ENCODE data around the gene CHRND. TPM values are rescaled to one million over a fixed set of nuclear protein-coding genes. Genes with fewer than 3 reads are reported as not detected.

The CHRND gene
- total RNA-seq, 1 experiment from 2014 or later: not detected

DNA sequence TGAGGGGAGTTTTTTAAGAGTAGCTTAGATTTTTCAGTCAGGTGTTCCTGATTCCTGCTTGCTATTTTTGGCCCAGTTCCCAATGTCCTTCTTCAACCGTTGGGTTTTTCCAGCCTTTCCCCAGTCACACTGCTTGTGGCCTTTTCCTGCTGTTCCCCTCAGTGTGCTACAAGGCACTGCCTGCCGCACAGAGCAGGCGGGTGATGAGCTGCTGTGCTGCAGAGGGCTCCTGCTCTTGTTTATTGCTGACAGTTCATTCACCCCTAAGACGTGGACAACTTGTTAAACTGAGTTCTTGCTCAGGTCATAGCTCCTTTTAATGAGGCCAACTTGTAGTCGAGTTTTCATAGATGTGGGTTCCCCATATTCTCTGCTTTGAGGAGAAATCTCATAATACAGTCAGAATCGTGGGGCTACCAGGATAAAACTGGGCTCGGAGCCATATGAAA lies 45.1 kb downstream of the CHRND start:
- no peaks in the 10 kb centered on the region for H4K20me1 ChIP-seq (ENCODE audit: insufficient read depth, low read depth, low read length)
- no peak overlapping the region for H3K4me3 ChIP-seq (ENCODE audit: low read length)
- peaks cover 5% of the 10 kb centered on the region for H3K4me1 ChIP-seq (ENCODE audit: low read length)
- no peaks in the 10 kb centered on the region for H3K79me2 ChIP-seq (ENCODE audit: low read length)
- no peak overlapping the region for H3K4me2 ChIP-seq (ENCODE audit: low read depth, low read length, poor library complexity, severe bottlenecking)
- peaks cover 40% of the 10 kb centered on the region; the same call in 1 of the 2 replicates for H3K36me3 ChIP-seq (ENCODE audit: insufficient read depth, low read length)
- no peak for DNase-seq
- no peak overlapping the region for H2AFZ ChIP-seq (ENCODE audit: low read length)
- no peaks in the 10 kb centered on the region for H3K9me2 ChIP-seq (replicated peaks; ENCODE audit: insufficient read depth, low read length)
- no peak overlapping the region for H3K27ac ChIP-seq (ENCODE audit: low read length)
- no peaks in the 10 kb centered on the region for H3K27me3 ChIP-seq (ENCODE audit: low read length)
- no peaks in the 10 kb centered on the region for H3K9me3 ChIP-seq (ENCODE audit: low read length)
- no peak overlapping the region for H3K9ac ChIP-seq (ENCODE audit: low read length)

DNA sequence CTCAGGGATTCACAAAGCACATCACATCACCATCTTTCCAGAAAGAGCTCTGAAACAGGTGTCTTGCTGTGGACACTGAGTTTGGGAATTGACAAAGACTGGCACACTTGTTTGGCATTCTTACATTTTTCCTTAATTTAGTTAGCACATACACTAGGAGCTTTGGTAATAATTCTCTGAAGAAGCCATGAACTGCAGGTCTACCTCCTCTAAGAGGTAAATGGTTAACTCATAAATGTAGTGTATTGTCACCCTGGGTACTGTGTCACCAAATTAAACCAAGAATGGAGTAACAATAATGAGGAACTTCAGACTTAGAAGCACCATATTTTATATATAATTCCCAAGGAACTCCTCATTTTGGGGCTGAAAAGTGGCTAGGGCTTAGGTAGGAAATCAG lies 47.1 kb downstream of the CHRND start:
- no peaks in the 10 kb centered on the region for H3K9me2 ChIP-seq (replicated peaks; ENCODE audit: insufficient read depth, low read length)
- no peaks in the 10 kb centered on the region for H4K20me1 ChIP-seq (ENCODE audit: insufficient read depth, low read depth, low read length)
- no peak overlapping the region for H2AFZ ChIP-seq (ENCODE audit: low read length)
- no peaks in the 10 kb centered on the region for H3K27me3 ChIP-seq (ENCODE audit: low read length)
- no peak for DNase-seq
- no peak overlapping the region for H3K4me3 ChIP-seq (ENCODE audit: low read length)
- H3K4me1 ChIP-seq (ENCODE audit: low read length): peaks cover 5% of the 10 kb centered on the region
- H3K36me3 ChIP-seq (ENCODE audit: insufficient read depth, low read length): peaks cover 23% of the 10 kb centered on the region; the same call in 1 of the 2 replicates
- no peaks in the 10 kb centered on the region for H3K79me2 ChIP-seq (ENCODE audit: low read length)
- no peak overlapping the region for H3K4me2 ChIP-seq (ENCODE audit: low read depth, low read length, poor library complexity, severe bottlenecking)
- H3K9ac ChIP-seq (ENCODE audit: low read length): no peak overlapping the region
- no peak overlapping the region for H3K27ac ChIP-seq (ENCODE audit: low read length)
- H3K9me3 ChIP-seq (ENCODE audit: low read length): no peaks in the 10 kb centered on the region

DNA sequence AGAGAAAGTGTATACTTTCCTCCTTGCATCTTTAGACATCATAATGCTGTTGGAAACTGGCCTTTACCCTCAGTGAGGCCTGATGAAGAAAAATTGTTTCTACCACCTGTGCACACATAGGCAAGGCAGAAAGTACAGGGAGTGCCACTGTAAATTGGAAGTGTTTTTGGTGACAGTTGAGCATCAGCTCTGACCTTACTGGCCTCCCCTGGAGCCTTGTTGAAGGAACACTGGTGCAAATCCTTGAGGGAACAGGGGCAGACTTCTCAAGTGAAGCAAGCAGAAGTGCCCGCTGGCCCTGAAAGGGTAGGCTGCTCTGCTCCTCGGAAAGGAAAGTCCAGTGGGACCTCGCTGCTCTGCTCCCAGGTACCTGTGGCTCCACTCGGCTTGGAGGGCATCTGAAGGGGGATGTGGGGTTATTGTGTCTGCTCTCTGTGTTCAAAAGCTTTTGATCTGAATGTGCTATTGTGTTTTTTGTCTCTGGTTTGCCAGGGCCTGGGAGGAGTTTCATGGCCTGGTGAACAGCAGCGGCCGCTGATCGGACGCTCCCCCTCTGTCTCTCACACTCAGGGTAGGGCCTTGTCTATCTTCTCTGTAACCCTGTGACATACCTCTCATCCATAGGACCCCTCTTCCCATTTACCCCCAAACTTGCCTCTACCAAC lies 47.9 kb downstream of the CHRND start:
- DNase-seq: no peak
- Histone ChIP-seq H3K4me3 (ENCODE audit: low read length) (no peak overlapping the region), H3K79me2 (ENCODE audit: low read length) (no peaks in the 10 kb centered on the region), H3K36me3 (ENCODE audit: insufficient read depth, low read length) (peaks cover 17% of the 10 kb centered on the region; the same call in 1 of the 2 replicates), H3K4me1 (ENCODE audit: low read length) (peaks cover 5% of the 10 kb centered on the region), H3K9me3 (ENCODE audit: low read length) (no peaks in the 10 kb centered on the region), H3K4me2 (ENCODE audit: low read depth, low read length, poor library complexity, severe bottlenecking) (no peak overlapping the region), H4K20me1 (ENCODE audit: insufficient read depth, low read depth, low read length) (no peaks in the 10 kb centered on the region), H3K9me2 (replicated peaks; ENCODE audit: insufficient read depth, low read length) (no peaks in the 10 kb centered on the region), H2AFZ (ENCODE audit: low read length) (no peak overlapping the region), H3K27me3 (ENCODE audit: low read length) (no peaks in the 10 kb centered on the region), H3K27ac (ENCODE audit: low read length) (no peak overlapping the region), H3K9ac (ENCODE audit: low read length) (no peak overlapping the region)

DNA sequence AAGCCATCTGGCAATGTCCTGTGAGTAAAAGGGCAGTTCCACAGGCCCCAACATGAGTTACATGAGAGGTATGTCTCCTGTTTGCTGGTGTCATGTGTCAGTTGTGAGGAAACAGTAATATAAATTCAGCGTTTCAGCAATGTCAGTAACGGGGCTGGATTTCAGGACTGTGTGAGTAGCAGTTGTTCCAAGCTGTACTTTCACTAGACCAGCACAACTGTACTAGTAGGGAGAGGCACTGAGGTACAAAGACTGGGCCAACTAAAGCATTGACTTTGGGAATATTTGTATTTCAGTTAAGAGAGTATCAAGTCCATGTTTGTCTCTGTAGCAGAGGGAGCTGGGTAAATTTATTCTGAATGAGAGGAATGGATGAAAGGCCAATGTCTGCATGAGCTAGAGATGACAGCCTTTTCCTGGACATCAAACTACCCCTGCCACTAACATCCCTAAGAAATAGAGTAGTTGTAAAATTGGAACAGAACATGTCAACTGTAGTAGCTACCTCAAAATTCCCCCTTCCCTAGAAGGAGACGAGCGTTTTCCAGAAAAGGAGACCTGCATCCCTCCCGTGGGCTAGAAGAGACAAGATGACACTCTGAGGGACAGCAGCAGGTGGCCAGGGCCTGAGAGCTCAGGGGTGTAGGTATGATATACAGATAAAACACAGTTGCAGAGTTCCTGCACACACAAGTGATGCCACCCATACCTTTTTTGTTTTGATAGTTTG lies 48.9 kb downstream of the CHRND start:
- H3K4me1 ChIP-seq (ENCODE audit: low read length): peaks cover 5% of the 10 kb centered on the region
- no peak overlapping the region for H3K27ac ChIP-seq (ENCODE audit: low read length)
- H2AFZ ChIP-seq (ENCODE audit: low read length): no peak overlapping the region
- no peaks in the 10 kb centered on the region for H3K9me2 ChIP-seq (replicated peaks; ENCODE audit: insufficient read depth, low read length)
- no peak for DNase-seq
- no peaks in the 10 kb centered on the region for H3K9me3 ChIP-seq (ENCODE audit: low read length)
- H3K36me3 ChIP-seq (ENCODE audit: insufficient read depth, low read length): peaks cover 14% of the 10 kb centered on the region; the same call in 1 of the 2 replicates
- H3K4me3 ChIP-seq (ENCODE audit: low read length): no peak overlapping the region
- no peaks in the 10 kb centered on the region for H3K79me2 ChIP-seq (ENCODE audit: low read length)
- H3K9ac ChIP-seq (ENCODE audit: low read length): no peak overlapping the region
- H3K4me2 ChIP-seq (ENCODE audit: low read depth, low read length, poor library complexity, severe bottlenecking): no peak overlapping the region
- no peaks in the 10 kb centered on the region for H4K20me1 ChIP-seq (ENCODE audit: insufficient read depth, low read depth, low read length)
- no peaks in the 10 kb centered on the region for H3K27me3 ChIP-seq (ENCODE audit: low read length)

GRCh38 chr2:232575404-232575746 lies 49.4 kb downstream of the CHRND start:
- no peaks in the 10 kb centered on the region for H3K79me2 ChIP-seq (ENCODE audit: low read length)
- no peaks in the 10 kb centered on the region for H3K27me3 ChIP-seq (ENCODE audit: low read length)
- no peak overlapping the region for H2AFZ ChIP-seq (ENCODE audit: low read length)
- no peak overlapping the region for H3K27ac ChIP-seq (ENCODE audit: low read length)
- no peaks in the 10 kb centered on the region for H3K9me2 ChIP-seq (replicated peaks; ENCODE audit: insufficient read depth, low read length)
- H3K36me3 ChIP-seq (ENCODE audit: insufficient read depth, low read length): peaks cover 11% of the 10 kb centered on the region; the same call in 1 of the 2 replicates
- H3K9me3 ChIP-seq (ENCODE audit: low read length): no peaks in the 10 kb centered on the region
- peaks cover 5% of the 10 kb centered on the region for H3K4me1 ChIP-seq (ENCODE audit: low read length)
- no peaks in the 10 kb centered on the region for H4K20me1 ChIP-seq (ENCODE audit: insufficient read depth, low read depth, low read length)
- no peak for DNase-seq
- no peak overlapping the region for H3K9ac ChIP-seq (ENCODE audit: low read length)
- H3K4me3 ChIP-seq (ENCODE audit: low read length): no peak overlapping the region
- no peak overlapping the region for H3K4me2 ChIP-seq (ENCODE audit: low read depth, low read length, poor library complexity, severe bottlenecking)

GRCh38 chr2:232576995-232577394 lies 51.0 kb downstream of the CHRND start:
- H3K27me3 ChIP-seq (ENCODE audit: low read length): no peaks in the 10 kb centered on the region
- H3K9me3 ChIP-seq (ENCODE audit: low read length): no peaks in the 10 kb centered on the region
- H3K4me2 ChIP-seq (ENCODE audit: low read depth, low read length, poor library complexity, severe bottlenecking): no peak overlapping the region
- H3K4me3 ChIP-seq (ENCODE audit: low read length): no peak overlapping the region
- no peaks in the 10 kb centered on the region for H3K9me2 ChIP-seq (replicated peaks; ENCODE audit: insufficient read depth, low read length)
- H2AFZ ChIP-seq (ENCODE audit: low read length): no peak overlapping the region
- no peak overlapping the region for H3K27ac ChIP-seq (ENCODE audit: low read length)
- no peaks in the 10 kb centered on the region for H4K20me1 ChIP-seq (ENCODE audit: insufficient read depth, low read depth, low read length)
- no peak for DNase-seq
- H3K9ac ChIP-seq (ENCODE audit: low read length): no peak overlapping the region
- H3K79me2 ChIP-seq (ENCODE audit: low read length): no peaks in the 10 kb centered on the region
- peaks cover 16% of the 10 kb centered on the region for H3K4me1 ChIP-seq (ENCODE audit: low read length)
- peaks cover 14% of the 10 kb centered on the region; the same call in 1 of the 2 replicates for H3K36me3 ChIP-seq (ENCODE audit: insufficient read depth, low read length)

- Histone ChIP-seq H3K9me3 (ENCODE audit: low read length) (no peaks in the 10 kb centered on the region), H3K9ac (ENCODE audit: low read length) (no peak overlapping the region), H3K9me2 (replicated peaks; ENCODE audit: insufficient read depth, low read length) (no peaks in the 10 kb centered on the region), H3K4me1 (ENCODE audit: low read length) (peaks cover 19% of the 10 kb centered on the region), H3K27me3 (ENCODE audit: low read length) (no peaks in the 10 kb centered on the region), H3K4me2 (ENCODE audit: low read depth, low read length, poor library complexity, severe bottlenecking) (no peak overlapping the region), H4K20me1 (ENCODE audit: insufficient read depth, low read depth, low read length) (no peaks in the 10 kb centered on the region), H3K79me2 (ENCODE audit: low read length) (no peaks in the 10 kb centered on the region), H3K27ac (ENCODE audit: low read length) (no peak overlapping the region), H3K4me3 (ENCODE audit: low read length) (no peak overlapping the region), H3K36me3 (ENCODE audit: insufficient read depth, low read length) (peaks cover 14% of the 10 kb centered on the region; the same call in 1 of the 2 replicates), H2AFZ (ENCODE audit: low read length) (no peak overlapping the region)
- DNase-seq: no peak
Observed at GRCh38 chr2:232577841-232578240, 51.9 kb downstream of the CHRND start.

DNA sequence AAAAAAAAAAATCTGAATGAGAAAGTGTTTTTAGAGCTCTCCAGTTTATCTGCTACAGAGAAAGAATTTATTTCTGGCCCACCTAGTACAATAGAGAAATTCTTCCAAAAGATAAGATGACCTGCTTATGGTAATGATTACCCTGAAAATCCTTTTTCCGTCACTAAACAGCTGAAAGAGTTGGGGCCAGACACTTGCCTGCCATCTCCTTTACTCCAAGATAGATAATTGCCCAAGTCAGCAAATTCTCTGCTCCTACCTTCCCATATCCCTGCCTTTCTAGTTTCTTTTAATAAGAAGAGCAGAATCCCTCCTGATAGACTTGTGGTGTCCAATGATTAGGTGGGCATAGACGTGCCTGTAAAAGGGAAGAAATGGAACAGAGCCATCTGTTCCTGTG lies 52.7 kb downstream of the CHRND start:
- Histone ChIP-seq H3K79me2 (ENCODE audit: low read length) (no peaks in the 10 kb centered on the region), H3K4me2 (ENCODE audit: low read depth, low read length, poor library complexity, severe bottlenecking) (no peak overlapping the region), H3K36me3 (ENCODE audit: insufficient read depth, low read length) (peaks cover 14% of the 10 kb centered on the region; the same call in 1 of the 2 replicates), H3K4me3 (ENCODE audit: low read length) (no peak overlapping the region), H3K9me2 (replicated peaks; ENCODE audit: insufficient read depth, low read length) (no peaks in the 10 kb centered on the region), H3K27me3 (ENCODE audit: low read length) (no peaks in the 10 kb centered on the region), H3K27ac (ENCODE audit: low read length) (no peak overlapping the region), H3K9ac (ENCODE audit: low read length) (no peak overlapping the region), H3K9me3 (ENCODE audit: low read length) (no peaks in the 10 kb centered on the region), H2AFZ (ENCODE audit: low read length) (no peak overlapping the region), H3K4me1 (ENCODE audit: low read length) (peaks cover 19% of the 10 kb centered on the region), H4K20me1 (ENCODE audit: insufficient read depth, low read depth, low read length) (no peaks in the 10 kb centered on the region)
- no peak for DNase-seq

All from Karpas-422 (cell line).